Stimulated activated CD8-positive, alpha-beta memory T cell treated with anti-CD3 and anti-CD28 coated beads, Interleukin-4, amount 100 ng/mL, for 24 hours (primary cell): Measurements from ENCODE around the gene GRK2.
"Not testable (repeated sequence)": the region's sequence is repeated elsewhere in the genome, so short reads cannot be mapped to it uniquely, and the experiment has no call there.

Source experiments
- DNase-seq: peaks from one replicate; pipeline ENCODE4 v3.0.0-alpha.2; 2020; ENCODE audit warnings: low read depth

Gene GRK2

GRCh38 chr11:67312187-67313021 lies 46.1 kb downstream of the GRK2 start:
- no peak for DNase-seq

GRCh38 chr11:67313125-67313890 lies 47.0 kb downstream of the GRK2 start:
- no peak for DNase-seq

GRCh38 chr11:67314218-67314617 lies 47.9 kb downstream of the GRK2 start:
- DNase-seq = no peak

- no peak for DNase-seq
Observed at GRCh38 chr11:67315325-67315909, 49.1 kb downstream of the GRK2 start.

- DNase-seq = no peak
Observed at GRCh38 chr11:67316882-67317204, 50.6 kb downstream of the GRK2 start.

GRCh38 chr11:67317205-67317887 lies 51.1 kb downstream of the GRK2 start:
- peak; percentile 98 for DNase-seq

GRCh38 chr11:67317888-67318555 lies 51.7 kb downstream of the GRK2 start:
- DNase-seq = no peak

- not testable (repeated sequence) for DNase-seq
Observed at GRCh38 chr11:67318876-67319275, 52.6 kb downstream of the GRK2 start.

- DNase-seq = no peak
Observed at GRCh38 chr11:67320011-67320410, 53.7 kb downstream of the GRK2 start.

GRCh38 chr11:67320691-67321090 lies 54.4 kb downstream of the GRK2 start:
- DNase-seq = no peak

GRCh38 chr11:67321313-67321871 lies 55.1 kb downstream of the GRK2 start:
- DNase-seq = no peak

GRCh38 chr11:67322049-67322448 lies 55.8 kb downstream of the GRK2 start:
- DNase-seq = no peak

- no peak for DNase-seq
Observed at GRCh38 chr11:67323526-67323925, 57.3 kb downstream of the GRK2 start.

GRCh38 chr11:67332081-67332691 lies 65.9 kb downstream of the GRK2 start:
- DNase-seq = no peak
